H9 (cell line): ENCODE data around the gene RNF13. TPM values are rescaled to one million over a fixed set of nuclear protein-coding genes. Genes with fewer than 3 reads are reported as not detected.

Experiments
- DNase-seq: peaks from one replicate; pipeline ENCODE4 v3.0.0-alpha.2; 2017
- H2AFZ ChIP-seq: one replicate; pipeline ENCODE4 v1.6.1; 2013; ENCODE audit warnings: mild to moderate bottlenecking, low read length, control low read depth, moderate library complexity
- H2AK5ac ChIP-seq: 2 replicates; pipeline ENCODE4 v1.6.1; 2013; ENCODE audit warnings: low read length, control low read depth, mixed read lengths; ENCODE audit not compliant: insufficient read length
- H2BK120ac ChIP-seq: one replicate; pipeline ENCODE4 v1.6.1; 2013; ENCODE audit warnings: low read depth, mild to moderate bottlenecking, low read length, control low read depth, inconsistent platforms; ENCODE audit not compliant: poor library complexity, severe bottlenecking
- H2BK12ac ChIP-seq: 2 replicates; pipeline ENCODE4 v1.6.1; 2013; ENCODE audit warnings: low read length, control low read depth, mixed read lengths, low read depth; ENCODE audit not compliant: insufficient read length
- H2BK15ac ChIP-seq: 2 replicates; pipeline ENCODE4 v1.6.1; 2013; ENCODE audit warnings: low read depth, low read length, control low read depth
- H2BK20ac ChIP-seq: one replicate; pipeline ENCODE4 v1.6.1; 2013; ENCODE audit warnings: low read depth, mild to moderate bottlenecking, low read length, control low read depth, inconsistent platforms; ENCODE audit not compliant: poor library complexity, severe bottlenecking
- H2BK5ac ChIP-seq: 2 replicates; pipeline ENCODE4 v1.6.1; 2013; ENCODE audit warnings: low read length, control low read depth, mixed read lengths; ENCODE audit not compliant: insufficient read length
- H3K14ac ChIP-seq: 2 replicates; pipeline ENCODE4 v1.6.1; 2013; ENCODE audit warnings: low read length, control low read depth; ENCODE audit not compliant: insufficient read depth
- H3K18ac ChIP-seq: 2 replicates; pipeline ENCODE4 v1.6.1; 2013; ENCODE audit warnings: low read depth, mild to moderate bottlenecking, mixed read lengths, low read length, control low read depth; ENCODE audit not compliant: insufficient read length
- H3K23ac ChIP-seq: 2 replicates; pipeline ENCODE4 v1.6.1; 2013; ENCODE audit warnings: low read length, control low read depth, mixed read lengths, low read depth; ENCODE audit not compliant: insufficient read length
- H3K23me2 ChIP-seq: 2 replicates; pipeline ENCODE4 v1.6.1; 2013; ENCODE audit warnings: low read depth, mild to moderate bottlenecking, mixed read lengths, low read length, control low read depth; ENCODE audit not compliant: insufficient read length, poor library complexity, severe bottlenecking
- H3K27ac ChIP-seq: 2 replicates; pipeline ENCODE4 v1.5.1; 2013; ENCODE audit warnings: low read length, control low read depth, mixed read lengths, low read depth; ENCODE audit not compliant: insufficient read length
- H3K27me3 ChIP-seq: 2 replicates; pipeline ENCODE4 v1.6.1; 2013; ENCODE audit warnings: low read length, control low read depth, inconsistent platforms; ENCODE audit not compliant: insufficient read depth
- H3K4ac ChIP-seq: 2 replicates; pipeline ENCODE4 v1.6.1; 2013; ENCODE audit warnings: low read depth, mild to moderate bottlenecking, control low read depth, inconsistent platforms, low read length, moderate library complexity
- H3K4me1 ChIP-seq: 2 replicates; pipeline ENCODE4 v1.6.1; 2013; ENCODE audit warnings: low read length, control low read depth, inconsistent platforms; ENCODE audit not compliant: insufficient read depth
- H3K4me2 ChIP-seq: 2 replicates; pipeline ENCODE4 v1.6.1; 2013; ENCODE audit warnings: low read length, control low read depth, mixed read lengths; ENCODE audit not compliant: insufficient read length, insufficient read depth
- H3K56ac ChIP-seq: 2 replicates; pipeline ENCODE4 v1.6.1; 2013; ENCODE audit warnings: low read depth, mild to moderate bottlenecking, mixed read lengths, low read length, control low read depth; ENCODE audit not compliant: insufficient read length
- H3K79me1 ChIP-seq: 2 replicates; pipeline ENCODE4 v1.6.1; 2013; ENCODE audit warnings: low read depth, mild to moderate bottlenecking, moderate library complexity, low read length, control low read depth, inconsistent platforms; ENCODE audit not compliant: insufficient read depth, poor library complexity, severe bottlenecking
- H3K79me2 ChIP-seq: 2 replicates; pipeline ENCODE4 v1.6.1; 2013; ENCODE audit warnings: low read length, control low read depth, inconsistent platforms; ENCODE audit not compliant: insufficient read depth
- H3K9ac ChIP-seq: 2 replicates; pipeline ENCODE4 v1.6.1; 2013; ENCODE audit warnings: low read length, control low read depth, mixed read lengths; ENCODE audit not compliant: insufficient read length; ENCODE audit errors: extremely low read depth
- H3K9me3 ChIP-seq: one replicate; pipeline ENCODE4 v1.6.1; 2013; ENCODE audit warnings: low read depth, low read length, inconsistent platforms; ENCODE audit not compliant: control insufficient read depth
- H3T11ph ChIP-seq: one replicate; pipeline ENCODE4 v1.6.1; 2013; ENCODE audit warnings: mild to moderate bottlenecking, low read length, control low read depth, inconsistent platforms
- H4K20me1 ChIP-seq: one replicate; pipeline ENCODE4 v1.6.1; 2013; ENCODE audit not compliant: control insufficient read depth, insufficient read length, insufficient read depth
- H4K5ac ChIP-seq: 2 replicates; pipeline ENCODE4 v1.6.1; 2013; ENCODE audit warnings: low read depth, mild to moderate bottlenecking, mixed read lengths, low read length, control low read depth; ENCODE audit not compliant: insufficient read length
- H4K8ac ChIP-seq: replicated peaks from 2 replicates; pipeline ENCODE4 v1.6.1; 2013; ENCODE audit warnings: low read length, control low read depth, mixed read lengths, low read depth; ENCODE audit not compliant: insufficient read length
- H4K91ac ChIP-seq: 2 replicates; pipeline ENCODE4 v1.6.1; 2013; ENCODE audit warnings: low read depth, mild to moderate bottlenecking, moderate library complexity, mixed read lengths, low read length, control low read depth; ENCODE audit not compliant: insufficient read length
- H3K27ac Mint-ChIP-seq, 3 experiments: 2 replicates in 2 of 3; 3 replicates in 1 of 3; pipeline ENCODE4 v1.8.0; 2020 to 2021; ENCODE audit warnings: mixed read lengths in 3 of 3, mild to moderate bottlenecking in 1 of 3, moderate library complexity in 1 of 3
- H3K27me3 Mint-ChIP-seq: 2 replicates; pipeline ENCODE4 v1.8.0; 2021; ENCODE audit warnings: low read depth, mild to moderate bottlenecking, moderate library complexity, mixed read lengths
- H3K36me3 Mint-ChIP-seq, 3 experiments: 2 replicates in 2 of 3; 3 replicates in 1 of 3; pipeline ENCODE4 v1.8.0; 2020 to 2021; ENCODE audit warnings: low read depth in 3 of 3, mixed read lengths in 3 of 3; ENCODE audit not compliant: insufficient read depth in 1 of 3
- H3K4me1 Mint-ChIP-seq, 2 experiments: 2 replicates each; pipeline ENCODE4 v1.8.0; 2020; ENCODE audit warnings: mixed read lengths in 2 of 2
- H3K4me3 Mint-ChIP-seq, 2 experiments: 2 replicates in 1 of 2; 3 replicates in 1 of 2; pipeline ENCODE4 v1.8.0; 2020 to 2021; ENCODE audit warnings: mild to moderate bottlenecking in 2 of 2, mixed read lengths in 2 of 2, moderate library complexity in 1 of 2
- H3K9me3 Mint-ChIP-seq, 2 experiments: 2 replicates in 1 of 2; 3 replicates in 1 of 2; pipeline ENCODE4 v1.8.0; 2020; ENCODE audit warnings: mild to moderate bottlenecking in 2 of 2, mixed read lengths in 2 of 2, moderate library complexity in 1 of 2
- WGBS: extraction: QIAGEN DNeasy Blood & Tissue Kit; methylation state at CpG from one replicate; pipeline ENCODE4 v1.1.7; 2013; ENCODE audit warnings: missing lambda C conversion rate, low lambda C conversion rate, mixed read lengths; ENCODE audit not compliant: insufficient read length; ENCODE audit errors: extremely low coverage; 5-methylcytosine and 5-hydroxymethylcytosine counted together
- total RNA-seq: library from RNA; stranded (reverse); gene quantifications from 2 replicates; pipeline ENCODE4 v1.2.1, GENCODE V29; 2021
- TF ChIP-seq, protein P1 (sequence below): fragments of 200-600 bp; sonication (generic); conservative IDR thresholded peaks from 3 replicates; pipeline ENCODE4 v1.8.0; 2021; ENCODE audit warnings: antibody characterized with exemption, mild to moderate bottlenecking

RNF13 gene
- total RNA-seq, 1 experiment from 2014 or later: 23.4 TPM

DNA sequence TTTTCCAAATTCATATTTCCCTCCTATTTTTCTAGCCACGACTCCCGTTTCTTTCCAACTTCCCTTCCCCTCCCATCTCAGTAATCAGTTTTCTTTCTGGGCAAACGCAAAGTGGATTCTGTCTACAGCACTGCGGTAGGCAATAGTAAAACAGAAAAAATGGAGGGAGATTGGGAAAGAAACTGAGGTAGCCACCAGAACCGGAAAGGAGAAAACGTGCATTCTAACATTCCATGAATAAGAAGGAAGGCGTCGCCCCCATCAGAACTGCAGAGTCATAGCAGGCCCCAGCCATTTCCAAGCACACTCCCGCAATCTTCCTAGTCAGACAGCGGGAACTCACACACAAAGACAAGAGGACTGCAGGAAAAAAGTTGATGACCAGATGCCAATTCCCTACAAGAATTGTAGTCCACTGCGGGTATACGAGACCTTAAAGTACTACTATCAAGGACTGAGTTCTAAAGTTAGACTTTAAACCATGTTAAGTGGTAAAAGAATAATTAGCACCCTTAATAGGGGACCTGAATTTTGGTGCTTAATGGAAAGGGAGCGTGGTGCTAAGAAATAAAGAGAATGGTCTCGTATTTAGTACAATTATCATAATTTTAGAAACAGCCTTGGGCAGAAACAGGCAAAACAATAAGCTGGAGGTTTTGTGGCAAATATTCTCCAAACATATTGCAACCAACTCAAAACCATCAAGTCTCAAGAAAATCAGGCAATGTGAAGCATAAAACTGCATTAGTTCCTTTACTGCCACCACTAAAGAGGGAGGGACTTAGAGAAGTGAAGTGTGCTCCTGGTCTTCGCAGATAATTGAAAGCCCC, 156.3 kb downstream of the RNF13 start:
- no peak overlapping the region for H3K56ac ChIP-seq
- peaks cover 30% of the 10 kb centered on the region; the same call in 1 of the 2 replicates for H3K79me2 ChIP-seq
- H2AFZ ChIP-seq: no peak overlapping the region
- peak overlapping the region; percentile 36 for H2AK5ac ChIP-seq
- H2BK5ac ChIP-seq: peak overlapping the region; percentile 91
- peaks cover 53 to 55% of the 10 kb centered on the region in 2 experiments for H3K4me1 Mint-ChIP-seq
- H3K27me3 Mint-ChIP-seq: no peaks in the 10 kb centered on the region
- H3K23ac ChIP-seq: no peak overlapping the region
- H2BK20ac ChIP-seq: no peak overlapping the region
- H4K20me1 ChIP-seq: no peaks in the 10 kb centered on the region
- H3K4me1 ChIP-seq: peaks cover 2% of the 10 kb centered on the region; the same call in 1 of the 2 replicates
- H3T11ph ChIP-seq: peak overlapping the region; percentile 78
- H3K18ac ChIP-seq: peak overlapping the region; percentile 89
- TF ChIP-seq, protein P1, sequence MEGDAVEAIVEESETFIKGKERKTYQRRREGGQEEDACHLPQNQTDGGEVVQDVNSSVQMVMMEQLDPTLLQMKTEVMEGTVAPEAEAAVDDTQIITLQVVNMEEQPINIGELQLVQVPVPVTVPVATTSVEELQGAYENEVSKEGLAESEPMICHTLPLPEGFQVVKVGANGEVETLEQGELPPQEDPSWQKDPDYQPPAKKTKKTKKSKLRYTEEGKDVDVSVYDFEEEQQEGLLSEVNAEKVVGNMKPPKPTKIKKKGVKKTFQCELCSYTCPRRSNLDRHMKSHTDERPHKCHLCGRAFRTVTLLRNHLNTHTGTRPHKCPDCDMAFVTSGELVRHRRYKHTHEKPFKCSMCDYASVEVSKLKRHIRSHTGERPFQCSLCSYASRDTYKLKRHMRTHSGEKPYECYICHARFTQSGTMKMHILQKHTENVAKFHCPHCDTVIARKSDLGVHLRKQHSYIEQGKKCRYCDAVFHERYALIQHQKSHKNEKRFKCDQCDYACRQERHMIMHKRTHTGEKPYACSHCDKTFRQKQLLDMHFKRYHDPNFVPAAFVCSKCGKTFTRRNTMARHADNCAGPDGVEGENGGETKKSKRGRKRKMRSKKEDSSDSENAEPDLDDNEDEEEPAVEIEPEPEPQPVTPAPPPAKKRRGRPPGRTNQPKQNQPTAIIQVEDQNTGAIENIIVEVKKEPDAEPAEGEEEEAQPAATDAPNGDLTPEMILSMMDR: 0 out of 3 replicates have a peak, but pooled peaks have one; percentile 25
- H3K4ac ChIP-seq: no peak overlapping the region; the same call in 1 of the 2 replicates
- peak overlapping the region; percentile 80 for H2BK12ac ChIP-seq
- peak overlapping the region; percentile 98 for H3K4me2 ChIP-seq
- peaks cover 19% of the 10 kb centered on the region for H3K23me2 ChIP-seq
- H2BK15ac ChIP-seq: no peak overlapping the region
- H3K79me1 ChIP-seq: no peaks in the 10 kb centered on the region
- H4K5ac ChIP-seq: peak overlapping the region; percentile 50
- H4K8ac ChIP-seq: no peak overlapping the region
- H2BK120ac ChIP-seq: peak overlapping the region; percentile 87
- peak overlapping the region; percentile 96 for H3K27ac ChIP-seq
- H3K27ac Mint-ChIP-seq: peak overlapping the region; percentile 92 to 98 (median 97)
- H3K9me3 ChIP-seq: no peaks in the 10 kb centered on the region
- WGBS: no CpG with 5 or more reads among the region's 15 CpGs
- no peaks in the 10 kb centered on the region; a peak in 1 of 5 replicates for H3K9me3 Mint-ChIP-seq
- DNase-seq: peak; percentile 78
- no peaks in the 10 kb centered on the region for H3K27me3 ChIP-seq
- H3K9ac ChIP-seq: peak overlapping the region; percentile 98
- H3K36me3 Mint-ChIP-seq: peaks cover 29 to 38% (median 33%) of the 10 kb centered on the region in 3 experiments
- no peak overlapping the region for H4K91ac ChIP-seq
- peak overlapping the region; percentile 79 to 87 for H3K4me3 Mint-ChIP-seq
- H3K14ac ChIP-seq: peak overlapping the region; percentile 82; the same call in 1 of the 2 replicates
